KMS-11 (cell line): ENCODE data around the gene OSBPL8.

Experiments
- H2AFZ ChIP-seq: fragments of 200-600 bp; sonication (generic); 2 replicates; pipeline ENCODE4 v1.6.1; 2016; ENCODE audit warnings: antibody characterized with exemption, mixed run types, low read depth
- H3K27ac ChIP-seq: fragments of 200-600 bp; sonication (generic); 2 replicates; pipeline ENCODE4 v1.6.1; 2016; ENCODE audit warnings: mild to moderate bottlenecking, mixed run types
- H3K27me3 ChIP-seq: fragments of 200-600 bp; sonication (generic); 2 replicates; pipeline ENCODE4 v1.6.1; 2017; ENCODE audit warnings: mild to moderate bottlenecking, low read depth, mixed run types, moderate library complexity; ENCODE audit not compliant: insufficient read depth
- H3K36me3 ChIP-seq: fragments of 200-600 bp; sonication (generic); 2 replicates; pipeline ENCODE4 v1.6.1; 2017; ENCODE audit warnings: mild to moderate bottlenecking, mixed run types; ENCODE audit not compliant: insufficient read depth
- H3K4me1 ChIP-seq: fragments of 200-600 bp; sonication (generic); 2 replicates; pipeline ENCODE4 v1.6.1; 2016; ENCODE audit warnings: mild to moderate bottlenecking, low read depth, mixed run types; ENCODE audit not compliant: poor library complexity, severe bottlenecking
- H3K4me2 ChIP-seq: fragments of 200-600 bp; sonication (generic); 2 replicates; pipeline ENCODE4 v1.7.0; 2016; ENCODE audit warnings: mild to moderate bottlenecking, mixed run types
- H3K4me3 ChIP-seq: fragments of 200-600 bp; sonication (generic); IDR thresholded peaks from 2 replicates; pipeline ENCODE4 v1.6.1; 2017; ENCODE audit warnings: low read depth, low read length, mixed read lengths; ENCODE audit not compliant: insufficient read depth
- H3K79me2 ChIP-seq: fragments of 200-600 bp; sonication (generic); 2 replicates; pipeline ENCODE4 v1.6.1; 2016; ENCODE audit warnings: low read depth, mixed run types; ENCODE audit not compliant: insufficient read depth
- H3K9ac ChIP-seq: fragments of 200-600 bp; sonication (generic); 2 replicates; pipeline ENCODE4 v1.6.1; 2016; ENCODE audit warnings: mild to moderate bottlenecking, mixed run types
- H4K20me1 ChIP-seq: fragments of 200-600 bp; sonication (generic); 2 replicates; pipeline ENCODE4 v1.6.1; 2016; ENCODE audit warnings: mild to moderate bottlenecking, mixed run types; ENCODE audit not compliant: insufficient read depth
- TF ChIP-seq, protein P1 (sequence below): fragments of 200-600 bp; sonication (generic); conservative IDR thresholded peaks from 2 replicates; pipeline ENCODE4 v1.6.1; 2017; ENCODE audit warnings: low read depth, mild to moderate bottlenecking, antibody characterized with exemption, low read length, moderate library complexity, mixed read lengths

Gene OSBPL8

GRCh38 chr12:76549131-76549530 is 10.4 kb downstream of the OSBPL8 start:
- Histone ChIP-seq H3K36me3 (no peaks in the 10 kb centered on the region), H3K9ac (no peak overlapping the region), H3K4me3 (no peak overlapping the region), H3K4me2 (no peak overlapping the region), H3K4me1 (peaks cover 24% of the 10 kb centered on the region), H2AFZ (no peak overlapping the region), H3K27ac (no peak overlapping the region), H4K20me1 (no peaks in the 10 kb centered on the region), H3K27me3 (no peaks in the 10 kb centered on the region), H3K79me2 (peaks cover 47% of the 10 kb centered on the region; the same call in 1 of the 2 replicates)
- TF ChIP-seq, protein P1, sequence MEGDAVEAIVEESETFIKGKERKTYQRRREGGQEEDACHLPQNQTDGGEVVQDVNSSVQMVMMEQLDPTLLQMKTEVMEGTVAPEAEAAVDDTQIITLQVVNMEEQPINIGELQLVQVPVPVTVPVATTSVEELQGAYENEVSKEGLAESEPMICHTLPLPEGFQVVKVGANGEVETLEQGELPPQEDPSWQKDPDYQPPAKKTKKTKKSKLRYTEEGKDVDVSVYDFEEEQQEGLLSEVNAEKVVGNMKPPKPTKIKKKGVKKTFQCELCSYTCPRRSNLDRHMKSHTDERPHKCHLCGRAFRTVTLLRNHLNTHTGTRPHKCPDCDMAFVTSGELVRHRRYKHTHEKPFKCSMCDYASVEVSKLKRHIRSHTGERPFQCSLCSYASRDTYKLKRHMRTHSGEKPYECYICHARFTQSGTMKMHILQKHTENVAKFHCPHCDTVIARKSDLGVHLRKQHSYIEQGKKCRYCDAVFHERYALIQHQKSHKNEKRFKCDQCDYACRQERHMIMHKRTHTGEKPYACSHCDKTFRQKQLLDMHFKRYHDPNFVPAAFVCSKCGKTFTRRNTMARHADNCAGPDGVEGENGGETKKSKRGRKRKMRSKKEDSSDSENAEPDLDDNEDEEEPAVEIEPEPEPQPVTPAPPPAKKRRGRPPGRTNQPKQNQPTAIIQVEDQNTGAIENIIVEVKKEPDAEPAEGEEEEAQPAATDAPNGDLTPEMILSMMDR: no peak

GRCh38 chr12:76548222-76548837 is 11.2 kb downstream of the OSBPL8 start:
- no peak overlapping the region for H3K9ac ChIP-seq
- H4K20me1 ChIP-seq: no peaks in the 10 kb centered on the region
- H3K27me3 ChIP-seq: no peaks in the 10 kb centered on the region
- no peaks in the 10 kb centered on the region for H3K36me3 ChIP-seq
- H3K4me1 ChIP-seq: peaks cover 32% of the 10 kb centered on the region
- H3K4me3 ChIP-seq: no peak overlapping the region
- H3K27ac ChIP-seq: no peak overlapping the region
- H3K4me2 ChIP-seq: no peak overlapping the region
- no peak overlapping the region for H2AFZ ChIP-seq
- H3K79me2 ChIP-seq: peaks cover 46% of the 10 kb centered on the region; the same call in 1 of the 2 replicates
- TF ChIP-seq, protein P1: no peak

GRCh38 chr12:76547526-76547925 is 12.0 kb downstream of the OSBPL8 start:
- H3K9ac ChIP-seq: no peak overlapping the region
- no peaks in the 10 kb centered on the region for H4K20me1 ChIP-seq
- no peaks in the 10 kb centered on the region for H3K27me3 ChIP-seq
- H2AFZ ChIP-seq: no peak overlapping the region
- no peak overlapping the region for H3K4me3 ChIP-seq
- H3K36me3 ChIP-seq: no peaks in the 10 kb centered on the region
- TF ChIP-seq, protein P1: no peak
- peaks cover 46% of the 10 kb centered on the region; the same call in 1 of the 2 replicates for H3K79me2 ChIP-seq
- no peak overlapping the region for H3K4me2 ChIP-seq
- H3K4me1 ChIP-seq: peaks cover 39% of the 10 kb centered on the region
- no peak overlapping the region for H3K27ac ChIP-seq

DNA sequence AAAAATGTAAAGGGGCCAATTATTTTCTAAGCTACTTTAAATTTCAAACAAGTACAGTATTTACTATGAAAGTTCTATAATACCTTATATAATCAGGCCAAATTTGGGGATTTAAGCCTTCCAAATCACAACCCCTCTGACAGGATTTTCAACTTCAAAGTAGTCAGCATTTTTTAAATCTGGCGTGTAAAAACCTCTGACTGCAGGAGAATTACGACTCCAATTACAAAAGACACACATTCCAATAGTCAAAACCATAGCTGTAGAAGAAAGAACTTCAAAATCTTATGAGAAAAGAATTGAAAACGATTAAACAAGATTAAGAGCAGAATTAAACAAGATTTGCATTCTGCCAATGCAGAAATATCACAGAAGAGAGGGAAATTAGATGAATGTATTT is 12.7 kb downstream of the OSBPL8 start:
- Histone ChIP-seq H4K20me1 (no peaks in the 10 kb centered on the region), H3K27ac (no peak overlapping the region), H2AFZ (no peak overlapping the region), H3K79me2 (peaks cover 46% of the 10 kb centered on the region; the same call in 1 of the 2 replicates), H3K4me2 (no peak overlapping the region), H3K27me3 (no peaks in the 10 kb centered on the region), H3K9ac (no peak overlapping the region), H3K4me3 (no peak overlapping the region), H3K4me1 (peaks cover 39% of the 10 kb centered on the region), H3K36me3 (no peaks in the 10 kb centered on the region)
- TF ChIP-seq, protein P1: no peak
